ENCODE data around the gene PRDM16. TPM values are rescaled to one million over a fixed set of nuclear protein-coding genes. Genes with fewer than 3 reads are reported as not detected.

Gene PRDM16
- polyA plus RNA-seq, 1 donor from 2014 or later = 0.21 TPM

DNA sequence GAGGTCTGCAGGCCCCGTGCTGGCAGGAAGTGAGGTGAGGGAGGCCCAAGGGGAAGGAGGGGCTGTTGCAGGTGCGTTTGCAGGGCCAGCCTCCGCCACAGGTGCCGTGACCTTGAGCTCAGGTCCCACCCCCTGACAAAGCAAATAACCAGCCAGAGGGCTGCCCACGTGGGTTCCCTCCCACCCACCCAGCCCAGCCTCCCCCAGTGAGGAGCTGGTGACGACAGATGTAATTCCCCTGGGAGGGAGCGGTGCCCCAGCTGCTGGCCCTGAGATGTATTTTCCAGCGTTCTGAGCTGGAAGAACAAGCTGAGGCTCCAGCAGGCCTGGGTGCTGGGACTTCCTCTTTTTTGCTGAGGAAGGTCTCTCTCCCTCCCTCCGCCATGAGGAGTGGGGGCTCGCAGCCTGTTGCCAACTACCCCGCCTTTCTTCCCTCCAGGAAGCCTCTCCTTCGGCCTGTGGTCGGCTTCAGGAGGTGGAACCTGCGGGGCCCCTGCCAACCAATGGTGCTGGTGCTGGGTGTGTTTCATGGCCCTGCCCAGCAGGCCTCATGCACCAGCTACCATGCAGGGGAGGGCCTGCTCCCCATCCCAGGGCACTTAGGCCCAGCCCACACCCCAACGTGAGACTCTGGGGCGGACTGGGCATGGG, 153.2 kb downstream of the PRDM16 start:
- Histone ChIP-seq H3K27ac (ENCODE audit: low read length) (no peak overlapping the region), H3K36me3 (ENCODE audit: insufficient read depth, low read length) (no peaks in the 10 kb centered on the region), H2AFZ (ENCODE audit: low read depth, low read length) (no peak overlapping the region), H3K9me3 (ENCODE audit: low read length) (no peaks in the 10 kb centered on the region), H3K9ac (ENCODE audit: low read length) (no peak overlapping the region), H3K27me3 (ENCODE audit: insufficient read depth, low read depth, low read length) (no peaks in the 10 kb centered on the region), H3K9me2 (ENCODE audit: insufficient read depth, low read length) (no peaks in the 10 kb centered on the region), H3K4me2 (ENCODE audit: low read length) (no peak overlapping the region), H3K4me3 (ENCODE audit: low read length) (no peak overlapping the region), H4K20me1 (ENCODE audit: insufficient read depth) (no peaks in the 10 kb centered on the region), H3F3A (ENCODE audit: insufficient read depth, low read length, poor library complexity, severe bottlenecking) (no peaks in the 10 kb centered on the region), H3K79me2 (replicated peaks; ENCODE audit: insufficient read depth, low read length) (peaks cover 6% of the 10 kb centered on the region)
- no peak for TF ChIP-seq MXI1 (conservative IDR thresholded peaks at IDR 0.05; ENCODE audit: poor library complexity, severe bottlenecking)
- TF ChIP-seq EZH2 (IDR thresholded peaks at IDR 0.05; ENCODE audit: borderline replicate concordance, insufficient read depth, low read length, poor library complexity, severe bottlenecking) = no peak
- no peak for TF ChIP-seq EP300 (conservative IDR thresholded peaks at IDR 0.05; ENCODE audit: poor library complexity, severe bottlenecking)
- no peak for TF ChIP-seq RAD21 (conservative IDR thresholded peaks at IDR 0.05)
- no peak for TF ChIP-seq POLR2AphosphoS5 (IDR thresholded peaks at IDR 0.05)
- TF ChIP-seq, protein P1, sequence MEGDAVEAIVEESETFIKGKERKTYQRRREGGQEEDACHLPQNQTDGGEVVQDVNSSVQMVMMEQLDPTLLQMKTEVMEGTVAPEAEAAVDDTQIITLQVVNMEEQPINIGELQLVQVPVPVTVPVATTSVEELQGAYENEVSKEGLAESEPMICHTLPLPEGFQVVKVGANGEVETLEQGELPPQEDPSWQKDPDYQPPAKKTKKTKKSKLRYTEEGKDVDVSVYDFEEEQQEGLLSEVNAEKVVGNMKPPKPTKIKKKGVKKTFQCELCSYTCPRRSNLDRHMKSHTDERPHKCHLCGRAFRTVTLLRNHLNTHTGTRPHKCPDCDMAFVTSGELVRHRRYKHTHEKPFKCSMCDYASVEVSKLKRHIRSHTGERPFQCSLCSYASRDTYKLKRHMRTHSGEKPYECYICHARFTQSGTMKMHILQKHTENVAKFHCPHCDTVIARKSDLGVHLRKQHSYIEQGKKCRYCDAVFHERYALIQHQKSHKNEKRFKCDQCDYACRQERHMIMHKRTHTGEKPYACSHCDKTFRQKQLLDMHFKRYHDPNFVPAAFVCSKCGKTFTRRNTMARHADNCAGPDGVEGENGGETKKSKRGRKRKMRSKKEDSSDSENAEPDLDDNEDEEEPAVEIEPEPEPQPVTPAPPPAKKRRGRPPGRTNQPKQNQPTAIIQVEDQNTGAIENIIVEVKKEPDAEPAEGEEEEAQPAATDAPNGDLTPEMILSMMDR (IDR thresholded peaks at IDR 0.05; ENCODE audit: poor library complexity, severe bottlenecking) = no peak
- TF ChIP-seq TAF1 (IDR thresholded peaks at IDR 0.05; ENCODE audit: low read depth) = no peak
- no peak for TF ChIP-seq SMC3 (conservative IDR thresholded peaks at IDR 0.05; ENCODE audit: poor library complexity)
- TF ChIP-seq, protein P2, sequence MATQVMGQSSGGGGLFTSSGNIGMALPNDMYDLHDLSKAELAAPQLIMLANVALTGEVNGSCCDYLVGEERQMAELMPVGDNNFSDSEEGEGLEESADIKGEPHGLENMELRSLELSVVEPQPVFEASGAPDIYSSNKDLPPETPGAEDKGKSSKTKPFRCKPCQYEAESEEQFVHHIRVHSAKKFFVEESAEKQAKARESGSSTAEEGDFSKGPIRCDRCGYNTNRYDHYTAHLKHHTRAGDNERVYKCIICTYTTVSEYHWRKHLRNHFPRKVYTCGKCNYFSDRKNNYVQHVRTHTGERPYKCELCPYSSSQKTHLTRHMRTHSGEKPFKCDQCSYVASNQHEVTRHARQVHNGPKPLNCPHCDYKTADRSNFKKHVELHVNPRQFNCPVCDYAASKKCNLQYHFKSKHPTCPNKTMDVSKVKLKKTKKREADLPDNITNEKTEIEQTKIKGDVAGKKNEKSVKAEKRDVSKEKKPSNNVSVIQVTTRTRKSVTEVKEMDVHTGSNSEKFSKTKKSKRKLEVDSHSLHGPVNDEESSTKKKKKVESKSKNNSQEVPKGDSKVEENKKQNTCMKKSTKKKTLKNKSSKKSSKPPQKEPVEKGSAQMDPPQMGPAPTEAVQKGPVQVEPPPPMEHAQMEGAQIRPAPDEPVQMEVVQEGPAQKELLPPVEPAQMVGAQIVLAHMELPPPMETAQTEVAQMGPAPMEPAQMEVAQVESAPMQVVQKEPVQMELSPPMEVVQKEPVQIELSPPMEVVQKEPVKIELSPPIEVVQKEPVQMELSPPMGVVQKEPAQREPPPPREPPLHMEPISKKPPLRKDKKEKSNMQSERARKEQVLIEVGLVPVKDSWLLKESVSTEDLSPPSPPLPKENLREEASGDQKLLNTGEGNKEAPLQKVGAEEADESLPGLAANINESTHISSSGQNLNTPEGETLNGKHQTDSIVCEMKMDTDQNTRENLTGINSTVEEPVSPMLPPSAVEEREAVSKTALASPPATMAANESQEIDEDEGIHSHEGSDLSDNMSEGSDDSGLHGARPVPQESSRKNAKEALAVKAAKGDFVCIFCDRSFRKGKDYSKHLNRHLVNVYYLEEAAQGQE (IDR thresholded peaks at IDR 0.05; ENCODE audit: borderline replicate concordance) = no peak

DNA sequence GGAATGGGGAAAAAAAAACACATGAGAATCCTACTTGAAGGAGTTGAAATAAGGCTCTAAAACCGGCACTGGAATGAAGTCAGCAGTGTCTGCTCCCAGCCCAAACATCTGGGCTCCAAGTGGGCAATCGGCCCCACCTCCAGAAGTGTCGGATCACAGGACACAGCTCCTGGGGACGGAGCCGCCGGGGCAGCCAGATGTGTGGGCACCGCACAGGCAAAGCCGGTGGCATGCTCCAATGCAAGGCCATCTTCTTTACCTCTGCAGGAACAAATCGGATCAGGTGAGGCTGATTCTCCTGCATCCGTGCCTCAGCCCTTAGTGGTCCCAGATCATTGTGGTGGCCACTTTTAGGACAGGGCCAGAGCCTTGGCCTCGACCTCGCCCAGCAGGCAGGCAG, 156.7 kb downstream of the PRDM16 start:
- Histone ChIP-seq H4K20me1 (ENCODE audit: insufficient read depth) (no peaks in the 10 kb centered on the region), H3K9me3 (ENCODE audit: low read length) (no peaks in the 10 kb centered on the region), H3K27me3 (ENCODE audit: insufficient read depth, low read depth, low read length) (no peaks in the 10 kb centered on the region), H3K9me2 (ENCODE audit: insufficient read depth, low read length) (no peaks in the 10 kb centered on the region), H3K27ac (ENCODE audit: low read length) (no peak overlapping the region), H3K9ac (ENCODE audit: low read length) (no peak overlapping the region), H2AFZ (ENCODE audit: low read depth, low read length) (no peak overlapping the region), H3K36me3 (ENCODE audit: insufficient read depth, low read length) (no peaks in the 10 kb centered on the region), H3K79me2 (replicated peaks; ENCODE audit: insufficient read depth, low read length) (peaks cover 6% of the 10 kb centered on the region), H3K4me2 (ENCODE audit: low read length) (no peak overlapping the region), H3F3A (ENCODE audit: insufficient read depth, low read length, poor library complexity, severe bottlenecking) (no peaks in the 10 kb centered on the region), H3K4me3 (ENCODE audit: low read length) (no peak overlapping the region)
- TF ChIP-seq TAF1 (IDR thresholded peaks at IDR 0.05; ENCODE audit: low read depth) (no peak), POLR2AphosphoS5 (IDR thresholded peaks at IDR 0.05) (no peak), EZH2 (IDR thresholded peaks at IDR 0.05; ENCODE audit: borderline replicate concordance, insufficient read depth, low read length, poor library complexity, severe bottlenecking) (no peak)

All from neural cell (in vitro differentiated cells).